HEK293 (cell line): ENCODE results near the gene MTMR2.
A peak's percentile ranks its signal among the peaks of the same experiment; 100 is the strongest.

ENCODE experiments used
- CTCF ChIA-PET: fragments of 350-600 bp; formaldehyde crosslinking; extraction: SDS; loops from one replicate; lab custom pipeline; 2021; ENCODE audit warnings: antibody characterized with exemption; lab: Yijun Ruan, JAX
- POLR2A ChIA-PET: fragments of 300-600 bp; formaldehyde crosslinking; extraction: SDS; loops from one replicate; lab custom pipeline; 2020; ENCODE audit warnings: antibody characterized with exemption, inconsistent platforms; lab: Yijun Ruan, JAX
- H3K27ac ChIP-seq: fragments of 200-500 bp; sonication (Bioruptor generic); 2 replicates; pipeline ENCODE4 v1.5.1; 2014; ENCODE audit warnings: low read depth, low read length, control low read depth, inconsistent platforms; ENCODE audit errors: extremely low read depth
- H3K36me3 ChIP-seq, 2 experiments: fragments of 200-500 bp in 1 of 2; sonication (Bioruptor generic) in 1 of 2; 1 replicate in 1 of 2; 2 replicates in 1 of 2; pipeline ENCODE4 v1.5.1; 2014 to 2017; ENCODE audit warnings: inconsistent platforms in 2 of 2, low read length in 2 of 2; ENCODE audit not compliant: control insufficient read depth in 2 of 2, insufficient read depth in 1 of 2
- H3K4me1 ChIP-seq: fragments of 200-500 bp; sonication (Bioruptor generic); 2 replicates; pipeline ENCODE4 v1.5.1; 2014; ENCODE audit warnings: mild to moderate bottlenecking, low read length, inconsistent platforms; ENCODE audit not compliant: control insufficient read depth, insufficient read depth
- H3K4me3 ChIP-seq: 2 replicates; pipeline ENCODE4 v1.5.1; 2011; ENCODE audit warnings: low read depth, mild to moderate bottlenecking, control low read depth, low read length, moderate library complexity
- H3K9me3 ChIP-seq: fragments of 200-500 bp; sonication (Bioruptor generic); 2 replicates; pipeline ENCODE4 v1.5.1; 2014; ENCODE audit warnings: low read depth, low read length, inconsistent platforms; ENCODE audit not compliant: control insufficient read depth, insufficient read depth
- EGR2 ChIP-seq: fragments of 450-650 bp; formaldehyde crosslinking; IDR thresholded peaks from 2 replicates; pipeline ENCODE4 v1.5.1; 2016; ENCODE audit warnings: low read depth, missing biosample characterization, missing genetic modification characterization
- INSM2 ChIP-seq: fragments of 450-650 bp; formaldehyde crosslinking; IDR thresholded peaks from 2 replicates; pipeline ENCODE4 v1.5.1; 2016; ENCODE audit warnings: missing biosample characterization, missing genetic modification characterization
- PATZ1 ChIP-seq: fragments of 450-650 bp; formaldehyde crosslinking; IDR thresholded peaks from 2 replicates; pipeline ENCODE4 v1.5.1; 2016; ENCODE audit warnings: missing biosample characterization, missing genetic modification characterization
- PRDM10 ChIP-seq: fragments of 450-650 bp; formaldehyde crosslinking; IDR thresholded peaks from 2 replicates; pipeline ENCODE4 v1.5.1; 2016; ENCODE audit warnings: missing biosample characterization, missing genetic modification characterization
- RBAK ChIP-seq: fragments of 450-650 bp; formaldehyde crosslinking; IDR thresholded peaks from 2 replicates; pipeline ENCODE4 v1.5.1; 2016; ENCODE audit warnings: missing biosample characterization, missing genetic modification characterization
- REPIN1 ChIP-seq: fragments of 450-650 bp; formaldehyde crosslinking; IDR thresholded peaks from 2 replicates; pipeline ENCODE4 v1.5.1; 2017; ENCODE audit warnings: missing biosample characterization, missing genetic modification characterization, low read depth
- REST ChIP-seq: fragments of 450-650 bp; formaldehyde crosslinking; IDR thresholded peaks from 2 replicates; pipeline ENCODE4 v1.5.1; 2016; ENCODE audit warnings: missing biosample characterization, missing genetic modification characterization
- YY1 ChIP-seq: fragments of 450-650 bp; formaldehyde crosslinking; IDR thresholded peaks from 2 replicates; pipeline ENCODE4 v1.5.1; 2018; ENCODE audit warnings: missing biosample characterization, missing genetic modification characterization
- YY2 ChIP-seq: fragments of 450-650 bp; formaldehyde crosslinking; IDR thresholded peaks from 2 replicates; pipeline ENCODE4 v1.5.1; 2016; ENCODE audit warnings: missing biosample characterization, missing genetic modification characterization
- ZBTB11 ChIP-seq: fragments of 450-650 bp; formaldehyde crosslinking; conservative IDR thresholded peaks from 2 replicates; pipeline ENCODE4 v1.5.1; 2016; ENCODE audit warnings: low read depth, missing biosample characterization, missing genetic modification characterization
- ZFP41 ChIP-seq: fragments of 450-650 bp; formaldehyde crosslinking; IDR thresholded peaks from 2 replicates; pipeline ENCODE4 v1.5.1; 2016; ENCODE audit warnings: missing biosample characterization, missing genetic modification characterization, borderline replicate concordance
- ZNF23 ChIP-seq: fragments of 450-650 bp; formaldehyde crosslinking; IDR thresholded peaks from 2 replicates; pipeline ENCODE4 v1.5.1; 2016; ENCODE audit warnings: missing biosample characterization, missing genetic modification characterization, borderline replicate concordance
- ZNF366 ChIP-seq: fragments of 450-650 bp; formaldehyde crosslinking; conservative IDR thresholded peaks from 2 replicates; pipeline ENCODE4 v1.5.1; 2016; ENCODE audit warnings: missing biosample characterization, missing genetic modification characterization
- ZNF423 ChIP-seq: fragments of 450-650 bp; formaldehyde crosslinking; IDR thresholded peaks from 2 replicates; pipeline ENCODE4 v1.5.1; 2016; ENCODE audit warnings: missing biosample characterization, missing genetic modification characterization
- ZNF449 ChIP-seq: fragments of 450-650 bp; formaldehyde crosslinking; IDR thresholded peaks from 2 replicates; pipeline ENCODE4 v1.5.1; 2017; ENCODE audit warnings: missing biosample characterization, mild to moderate bottlenecking, missing genetic modification characterization, moderate library complexity
- ZNF48 ChIP-seq: fragments of 450-650 bp; formaldehyde crosslinking; IDR thresholded peaks from 2 replicates; pipeline ENCODE4 v1.5.1; 2016; ENCODE audit warnings: missing biosample characterization, missing genetic modification characterization
- ZNF580 ChIP-seq: fragments of 450-650 bp; formaldehyde crosslinking; IDR thresholded peaks from 2 replicates; pipeline ENCODE4 v1.5.1; 2016; ENCODE audit warnings: missing biosample characterization, missing genetic modification characterization
- ZNF626 ChIP-seq: fragments of 450-650 bp; sonication (Bioruptor Pico); formaldehyde crosslinking; IDR thresholded peaks from 2 replicates; pipeline ENCODE4 v1.5.1; 2018; ENCODE audit warnings: missing biosample characterization, missing genetic modification characterization, inconsistent platforms
- ZXDB ChIP-seq: fragments of 450-650 bp; formaldehyde crosslinking; IDR thresholded peaks from 2 replicates; pipeline ENCODE4 v1.5.1; 2016; ENCODE audit warnings: missing biosample characterization, missing genetic modification characterization

The MTMR2 gene

GRCh38 chr11:95790123-95790932 is 133.6 kb downstream of the MTMR2 start, which contains the start of gene CEP57:
TSS of gene CEP57 (plus strand) at chr11:95790498. CDS start at chr11:95790699, 201 bp downstream.
- Histone ChIP-seq H3K4me1 (no peaks in the 10 kb centered on the region), H3K27ac (peak within 1 kb of the TSS; percentile 80), H3K9me3 (no peaks in the 10 kb centered on the region), H3K4me3 (peak within 1 kb of the TSS; percentile 99), H3K36me3 (peaks cover 6 to 24% of the 10 kb centered on the region in 2 experiments)
- CTCF ChIA-PET = interaction anchor here (0.6 to 1.4 kb wide), 3 partner anchors 46 to 553 kb away, joined by 3 to 7 read pairs (median 3); partner anchors contain the start of gene MAML2
- POLR2A ChIA-PET = interaction anchor here (0.5 to 4.2 kb wide), 21 partner anchors 9 to 817 kb away, joined by 3 to 19 read pairs (median 4); partner anchors contain the start of genes CCDC82, CWC15, JRKL and KDM4D
- peak; percentile 35; the same call in 1 of the 2 replicates for TF ChIP-seq ZNF423 (tag by site-specific recombination)
- no peak for TF ChIP-seq ZFP41 (tag by site-specific recombination)
- TF ChIP-seq ZNF23 (tag by site-specific recombination) = no peak
- TF ChIP-seq PATZ1 (tag by site-specific recombination) = peak; percentile 35
- no peak for TF ChIP-seq ZNF580 (tag by site-specific recombination)
- peak; percentile 97 for TF ChIP-seq ZXDB (tag by site-specific recombination)
- no peak for TF ChIP-seq ZNF48
- no peak; the same call in 1 of the 2 replicates for TF ChIP-seq ZNF366
- no peak for TF ChIP-seq REST (tag by site-specific recombination)
- TF ChIP-seq ZNF626 (tag by site-specific recombination) = no peak
- peak; percentile 74 for TF ChIP-seq YY1 (tag by site-specific recombination)
- TF ChIP-seq ZBTB11 (tag by site-specific recombination) = no peak
- no peak for TF ChIP-seq RBAK (tag by site-specific recombination)
- no peak for TF ChIP-seq PRDM10 (tag by site-specific recombination)
- TF ChIP-seq EGR2 = peak; percentile 88
- TF ChIP-seq ZNF449 (tag by site-specific recombination) = no peak
- peak; percentile 47; the same call in 1 of the 2 replicates for TF ChIP-seq YY2 (tag by site-specific recombination)
- no peak for TF ChIP-seq REPIN1 (tag by site-specific recombination)
- TF ChIP-seq INSM2 (tag by site-specific recombination) = no peak
